Endodermal cell (in vitro differentiated cells): ENCODE data around the gene CYP46A1. TPM values are rescaled to one million over a fixed set of nuclear protein-coding genes. Genes with fewer than 3 reads are reported as not detected.

Source experiments
- DNase-seq: peaks from one replicate; pipeline ENCODE4 v3.0.0-alpha.2; 2017
- H3K27ac ChIP-seq: 2 replicates; pipeline ENCODE4 v1.5.1; 2013; ENCODE audit warnings: mild to moderate bottlenecking, low read depth, low read length, moderate library complexity
- H3K27me3 ChIP-seq: 2 replicates; pipeline ENCODE4 v1.6.1; 2013; ENCODE audit warnings: mild to moderate bottlenecking, low read length, moderate library complexity; ENCODE audit not compliant: insufficient read depth, control insufficient read depth, poor library complexity, severe bottlenecking
- H3K36me3 ChIP-seq: 2 replicates; pipeline ENCODE4 v1.7.0; 2013; ENCODE audit warnings: mild to moderate bottlenecking, low read length, moderate library complexity; ENCODE audit not compliant: control insufficient read depth, insufficient read depth
- H3K4me1 ChIP-seq: one replicate; pipeline ENCODE4 v1.7.0; 2013; ENCODE audit warnings: low read length; ENCODE audit not compliant: control insufficient read depth, insufficient read depth
- H3K4me3 ChIP-seq: 2 replicates; pipeline ENCODE4 v1.5.1; 2013; ENCODE audit warnings: mild to moderate bottlenecking, low read length, moderate library complexity
- H3K9ac ChIP-seq: 2 replicates; pipeline ENCODE4 v1.6.1; 2013; ENCODE audit warnings: mild to moderate bottlenecking, low read length, moderate library complexity; ENCODE audit not compliant: poor library complexity, severe bottlenecking; ENCODE audit errors: extremely low read depth
- H3K9me3 ChIP-seq: 2 replicates; pipeline ENCODE4 v1.6.1; 2013; ENCODE audit warnings: mild to moderate bottlenecking, low read length, moderate library complexity; ENCODE audit not compliant: control insufficient read depth
- H3K27ac Mint-ChIP-seq: 2 replicates; pipeline ENCODE4 v1.8.0; 2020; ENCODE audit warnings: mixed read lengths
- H3K27me3 Mint-ChIP-seq: 2 replicates; pipeline ENCODE4 v1.8.0; 2021; ENCODE audit warnings: mild to moderate bottlenecking, mixed read lengths; ENCODE audit not compliant: insufficient read depth
- H3K36me3 Mint-ChIP-seq: 2 replicates; pipeline ENCODE4 v1.8.0; 2020; ENCODE audit warnings: low read depth, mixed read lengths
- H3K4me1 Mint-ChIP-seq: 2 replicates; pipeline ENCODE4 v1.8.0; 2020; ENCODE audit warnings: mixed read lengths
- H3K4me3 Mint-ChIP-seq: 2 replicates; pipeline ENCODE4 v1.8.0; 2020; ENCODE audit warnings: mild to moderate bottlenecking, moderate library complexity, mixed read lengths
- H3K9me3 Mint-ChIP-seq: 2 replicates; pipeline ENCODE4 v1.8.0; 2020; ENCODE audit warnings: mild to moderate bottlenecking, mixed read lengths
- CTCF ChIP-seq: fragments of 200-600 bp; sonication (generic); conservative IDR thresholded peaks from 2 replicates; pipeline ENCODE4 v1.5.0; 2021; ENCODE audit warnings: antibody characterized with exemption, mild to moderate bottlenecking
- WGBS, 2 experiments: methylation state at CpG; one replicate each; pipeline versions ENCODE4 v1.1.5 to v1.1.7; 2013; ENCODE audit warnings: missing lambda C conversion rate in 2 of 2, mixed read lengths in 1 of 2; ENCODE audit not compliant: insufficient coverage in 1 of 2, insufficient read length in 1 of 2; 5-methylcytosine and 5-hydroxymethylcytosine counted together
- total RNA-seq, 2 donors: library from RNA; stranded (reverse); fragmentation: NEBNext Ultra II Directional in 1 of 2; extraction: Animal tissue kit (Norgen Biotek cat#: 25700) in 1 of 2; gene quantifications; 2 replicates in 1 of 2; 3 replicates in 1 of 2; pipeline ENCODE4 v1.2.1, GENCODE V29; 2021

Gene CYP46A1
- total RNA-seq, 2 donors from 2014 or later = 0.55 to 0.57 TPM

- no peak overlapping the region for H3K27ac Mint-ChIP-seq
- no peaks in the 10 kb centered on the region for H3K36me3 Mint-ChIP-seq
- Histone ChIP-seq H3K27me3 (no peaks in the 10 kb centered on the region), H3K4me3 (no peak overlapping the region), H3K9ac (no peak overlapping the region), H3K36me3 (no peaks in the 10 kb centered on the region), H3K27ac (no peak overlapping the region), H3K9me3 (no peaks in the 10 kb centered on the region), H3K4me1 (no peaks in the 10 kb centered on the region)
- WGBS, 2 experiments = 91 to 93% methylated on average over 6 to 12 of the region's 13 CpGs
- H3K4me3 Mint-ChIP-seq = no peak overlapping the region
- DNase-seq = no peak
- peaks cover 1% of the 10 kb centered on the region for H3K9me3 Mint-ChIP-seq
- no peak for TF ChIP-seq CTCF
- H3K27me3 Mint-ChIP-seq = peaks cover 24% of the 10 kb centered on the region
- H3K4me1 Mint-ChIP-seq = peaks cover 7% of the 10 kb centered on the region
Measured at GRCh38 chr14:99763527-99764221, 79.6 kb downstream of the CYP46A1 start.

GRCh38 chr14:99764222-99764706 lies 80.2 kb downstream of the CYP46A1 start:
- no peak for TF ChIP-seq CTCF
- H3K27me3 ChIP-seq = no peaks in the 10 kb centered on the region
- no peak overlapping the region for H3K27ac ChIP-seq
- DNase-seq = no peak
- H3K9me3 ChIP-seq = no peaks in the 10 kb centered on the region
- Mint-ChIP-seq H3K4me1 (peaks cover 4% of the 10 kb centered on the region), H3K27ac (no peak overlapping the region), H3K9me3 (peaks cover 1% of the 10 kb centered on the region), H3K27me3 (peaks cover 22% of the 10 kb centered on the region), H3K4me3 (no peak overlapping the region), H3K36me3 (no peaks in the 10 kb centered on the region)
- no peak overlapping the region for H3K4me3 ChIP-seq
- WGBS, 2 experiments = 92 to 93% methylated on average over 7 to 11 of the region's 11 CpGs
- no peaks in the 10 kb centered on the region for H3K36me3 ChIP-seq
- H3K4me1 ChIP-seq = no peaks in the 10 kb centered on the region
- H3K9ac ChIP-seq = no peak overlapping the region

GRCh38 chr14:99768381-99768780 lies 84.3 kb downstream of the CYP46A1 start:
- Histone ChIP-seq H3K36me3 (no peaks in the 10 kb centered on the region), H3K4me3 (no peak overlapping the region), H3K27me3 (no peaks in the 10 kb centered on the region), H3K4me1 (no peaks in the 10 kb centered on the region), H3K9ac (no peak overlapping the region), H3K9me3 (no peaks in the 10 kb centered on the region), H3K27ac (no peak overlapping the region)
- peaks cover 19% of the 10 kb centered on the region for H3K27me3 Mint-ChIP-seq
- no peak overlapping the region for H3K27ac Mint-ChIP-seq
- 84 to 100% methylated on average over 1 to 6 of the region's 6 CpGs for WGBS, 2 experiments
- no peak overlapping the region for H3K4me3 Mint-ChIP-seq
- DNase-seq = peak; percentile 55
- TF ChIP-seq CTCF = no peak
- no peaks in the 10 kb centered on the region for H3K9me3 Mint-ChIP-seq
- H3K36me3 Mint-ChIP-seq = no peaks in the 10 kb centered on the region
- H3K4me1 Mint-ChIP-seq = peaks cover 5% of the 10 kb centered on the region
